ENCODE measurements around the gene SIN3B.
"Not testable (repeated sequence)": the region's sequence is repeated elsewhere in the genome, so short reads cannot be mapped to it uniquely, and the experiment has no call there.

Gene SIN3B

DNA sequence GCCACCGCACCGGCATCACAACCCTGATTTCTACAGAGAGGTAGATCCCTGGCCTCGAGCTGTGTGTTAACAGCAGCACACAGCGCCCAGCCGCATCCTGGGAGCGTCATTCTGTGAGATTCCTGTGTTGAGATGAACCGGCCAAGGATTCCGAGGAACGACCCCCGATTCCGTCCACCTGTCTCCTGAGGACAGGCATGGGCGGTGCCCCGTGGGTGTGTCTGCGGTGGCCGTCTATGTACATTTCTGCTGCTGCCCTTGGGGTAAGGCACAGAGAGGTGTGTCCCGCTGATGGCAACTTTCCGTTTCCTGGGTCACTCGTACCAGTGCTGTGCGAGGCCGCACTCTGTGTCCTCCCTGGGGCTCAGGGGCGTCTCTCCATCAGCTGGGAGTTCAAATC lies 43.5 kb downstream of the SIN3B start:
- DNase-seq, result no peak

DNA sequence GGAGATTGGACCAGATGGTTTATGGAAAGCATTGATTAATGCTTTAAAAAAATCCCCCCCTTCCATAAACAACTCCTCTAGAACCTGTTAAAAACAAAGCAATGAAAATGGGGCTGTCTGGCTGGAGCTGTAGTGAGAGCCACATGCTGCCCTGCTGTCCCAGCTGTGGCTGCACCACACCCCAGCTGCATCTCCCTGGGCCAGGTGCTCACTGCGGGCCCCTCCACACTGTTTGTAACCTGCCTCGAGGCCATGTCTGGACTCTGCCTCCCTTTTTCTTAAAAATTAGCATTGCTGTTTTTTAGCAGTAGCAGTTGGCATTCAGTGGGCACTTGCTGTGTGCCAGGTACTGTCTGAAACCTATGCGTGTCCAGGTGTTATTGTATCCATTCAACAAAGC lies 44.4 kb downstream of the SIN3B start:
- no peak for DNase-seq

DNA sequence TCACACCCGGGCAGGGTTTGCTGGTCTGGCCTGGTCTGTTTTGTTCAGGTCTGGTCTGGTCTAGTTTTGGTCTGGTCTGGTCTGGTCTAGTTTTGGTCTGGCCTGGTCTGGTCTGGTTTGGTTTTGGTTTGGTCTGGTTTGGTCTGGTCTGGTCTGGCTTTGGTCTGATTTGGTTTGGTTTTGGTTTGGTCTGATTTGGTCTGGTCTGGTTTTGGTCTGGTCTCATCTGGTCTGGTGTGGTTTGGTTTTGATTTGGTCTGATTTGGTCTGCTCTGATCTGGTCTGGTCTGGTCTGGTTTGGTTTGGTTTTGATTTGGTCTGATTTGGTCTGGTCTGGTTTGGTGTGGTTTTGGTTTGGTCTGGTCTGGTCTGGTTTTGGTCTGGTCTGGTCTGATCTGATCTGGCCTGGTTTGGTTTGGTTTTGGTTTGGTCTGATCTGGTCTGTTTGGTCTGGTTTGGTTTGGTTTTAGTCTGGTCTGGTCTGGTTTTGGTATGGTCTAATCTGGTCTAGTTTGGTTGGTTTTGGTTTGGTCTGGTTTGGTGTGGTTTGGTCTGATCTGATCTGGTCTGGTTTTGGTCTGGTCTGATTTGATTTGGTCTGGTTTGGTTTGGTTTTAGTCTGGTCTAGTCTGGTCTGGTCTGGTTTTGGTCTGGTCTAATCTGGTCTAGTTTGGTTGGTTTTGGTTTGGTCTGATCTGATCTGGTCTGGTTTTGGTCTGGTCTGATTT lies 45.2 kb downstream of the SIN3B start:
- DNase-seq, result no peak

DNA sequence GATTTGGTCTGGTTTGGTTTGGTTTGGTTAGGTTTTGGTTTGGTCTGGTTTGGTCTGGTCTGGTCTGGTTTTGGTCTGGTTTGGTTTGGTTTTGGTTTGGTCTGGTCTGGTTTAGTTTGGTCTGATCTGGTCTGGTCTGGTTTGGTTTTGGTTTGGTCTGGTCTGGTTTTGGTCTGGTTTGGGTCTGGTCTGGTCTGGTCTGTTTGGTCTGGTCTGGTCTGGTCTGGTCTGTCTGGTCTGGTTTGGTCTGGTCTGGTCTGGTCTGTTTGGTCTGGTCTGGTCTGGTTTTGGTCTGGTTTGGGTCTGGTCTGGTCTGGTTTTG lies 45.7 kb downstream of the SIN3B start:
- DNase-seq, result not testable (repeated sequence)

DNA sequence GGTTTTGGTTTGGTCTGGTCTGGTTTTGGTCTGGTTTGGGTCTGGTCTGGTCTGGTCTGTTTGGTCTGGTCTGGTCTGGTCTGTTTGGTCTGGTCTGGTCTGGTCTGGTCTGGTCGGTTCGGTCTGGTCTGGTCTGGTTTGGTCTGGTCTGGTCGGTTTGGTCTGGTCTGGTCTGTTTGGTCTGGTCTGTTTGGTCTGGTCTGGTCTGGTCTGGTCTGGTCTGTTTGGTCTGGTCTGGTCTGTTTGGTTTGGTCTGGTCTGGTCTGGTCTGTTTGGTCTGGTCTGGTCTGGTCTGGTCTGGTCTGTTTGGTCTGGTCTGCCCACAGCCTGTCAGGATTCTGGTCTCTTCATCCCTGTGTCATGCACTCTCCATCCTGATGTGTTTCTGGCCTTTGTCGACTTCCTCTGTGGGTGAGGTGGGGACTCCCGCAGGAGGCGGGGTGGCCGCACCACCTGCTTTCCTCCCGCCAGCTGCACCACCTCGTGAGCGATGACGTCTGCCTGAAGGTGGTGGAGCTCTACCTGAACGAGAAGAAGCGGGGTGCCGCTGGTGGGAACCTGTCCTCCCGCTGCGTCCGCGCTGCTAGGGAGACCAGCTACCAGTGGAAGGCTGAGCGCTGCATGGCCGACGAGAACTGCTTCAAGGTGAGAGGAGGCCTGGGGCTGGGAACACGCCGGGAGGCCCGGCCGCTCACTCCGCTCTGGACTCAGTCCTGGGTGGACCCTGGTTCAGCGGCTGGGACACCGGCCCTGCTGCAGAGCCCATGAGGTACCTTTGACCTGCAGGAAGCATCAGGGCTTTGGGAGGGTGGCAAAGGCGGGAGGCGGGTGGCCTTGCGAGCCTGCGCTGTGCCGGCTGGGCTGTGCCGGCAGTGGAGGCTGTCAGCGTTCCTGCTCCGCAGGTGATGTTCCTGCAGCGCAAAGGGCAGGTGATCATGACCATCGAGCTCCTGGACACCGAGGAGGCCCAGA lies 46.7 kb downstream of the SIN3B start:
- no peak for DNase-seq

DNA sequence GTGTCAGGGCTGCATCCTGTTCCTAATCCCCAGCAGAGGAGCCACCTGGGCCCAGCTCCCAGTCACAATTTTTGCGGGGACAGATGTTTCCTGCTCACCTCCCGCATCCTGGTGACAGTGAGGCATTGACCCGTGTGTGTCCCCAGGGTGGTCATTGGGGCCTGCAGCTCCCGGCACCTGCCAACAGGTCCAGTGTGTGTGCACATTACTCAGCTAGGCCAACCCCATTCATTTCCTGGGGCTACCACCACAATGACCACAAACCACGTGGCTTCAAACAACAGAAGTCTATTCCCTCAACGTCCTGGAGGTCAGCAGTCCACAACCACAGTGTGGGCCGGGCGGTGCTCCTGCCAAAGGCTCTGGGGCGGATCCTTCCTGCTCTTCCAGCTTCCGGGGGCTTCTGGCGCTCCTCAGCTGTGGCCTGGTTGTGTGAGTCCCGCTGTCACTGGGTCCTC lies 47.7 kb downstream of the SIN3B start:
- DNase-seq, result no peak

DNA sequence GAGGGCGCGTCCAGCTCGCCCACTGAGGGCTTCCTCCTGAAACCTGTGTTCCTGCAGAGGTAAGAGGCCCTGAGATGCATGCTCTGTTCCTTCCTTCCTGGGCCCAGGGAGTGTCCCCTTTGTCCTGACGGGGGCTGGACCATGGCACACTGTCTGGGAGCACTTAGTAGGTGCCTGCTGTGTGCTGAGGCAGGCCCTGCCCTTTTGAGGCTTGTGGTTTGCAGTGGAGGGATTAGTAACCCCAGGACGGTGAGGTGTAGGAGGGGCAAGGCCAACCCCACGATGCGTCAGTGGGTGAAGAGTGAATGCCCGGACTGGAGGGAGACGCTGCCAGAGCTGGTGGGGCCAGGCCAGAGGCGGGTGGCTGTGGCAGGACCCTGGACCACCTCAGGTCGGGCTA lies 48.4 kb downstream of the SIN3B start:
- DNase-seq, result no peak

DNA sequence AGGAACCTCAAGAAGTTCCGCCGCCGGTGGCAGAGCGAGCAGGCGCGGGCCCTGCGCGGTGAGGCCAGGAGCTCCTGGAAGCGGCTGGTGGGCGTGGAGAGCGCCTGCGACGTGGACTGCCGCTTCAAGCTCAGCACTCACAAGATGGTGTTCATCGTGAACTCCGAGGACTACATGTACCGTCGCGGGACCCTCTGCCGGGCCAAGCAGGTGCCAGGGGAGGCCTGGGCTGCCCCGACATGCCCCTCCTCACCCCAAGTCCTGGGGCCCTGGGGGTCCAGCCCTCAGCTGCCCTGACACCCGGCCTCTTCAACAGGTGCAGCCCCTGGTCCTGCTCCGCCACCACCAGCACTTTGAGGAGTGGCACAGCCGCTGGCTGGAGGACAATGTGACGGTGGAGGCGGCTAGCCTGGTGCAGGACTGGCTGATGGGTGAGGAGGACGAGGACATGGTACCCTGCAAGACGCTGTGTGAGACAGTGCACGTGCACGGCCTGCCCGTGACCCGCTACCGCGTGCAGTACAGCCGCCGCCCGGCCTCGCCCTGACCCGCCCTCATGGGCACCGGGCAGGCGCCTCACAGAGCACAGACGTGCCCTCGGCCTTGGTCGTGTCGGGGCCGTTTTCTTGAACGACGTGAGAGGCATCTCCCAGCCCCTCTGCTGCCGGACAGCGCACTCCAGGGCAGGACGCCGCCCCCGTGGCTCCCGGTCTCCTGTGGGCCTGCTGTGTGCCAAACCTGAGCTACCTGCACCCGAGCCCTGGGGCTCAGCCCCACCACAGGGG lies 49.2 kb downstream of the SIN3B start:
- DNase-seq, result no peak

DNA sequence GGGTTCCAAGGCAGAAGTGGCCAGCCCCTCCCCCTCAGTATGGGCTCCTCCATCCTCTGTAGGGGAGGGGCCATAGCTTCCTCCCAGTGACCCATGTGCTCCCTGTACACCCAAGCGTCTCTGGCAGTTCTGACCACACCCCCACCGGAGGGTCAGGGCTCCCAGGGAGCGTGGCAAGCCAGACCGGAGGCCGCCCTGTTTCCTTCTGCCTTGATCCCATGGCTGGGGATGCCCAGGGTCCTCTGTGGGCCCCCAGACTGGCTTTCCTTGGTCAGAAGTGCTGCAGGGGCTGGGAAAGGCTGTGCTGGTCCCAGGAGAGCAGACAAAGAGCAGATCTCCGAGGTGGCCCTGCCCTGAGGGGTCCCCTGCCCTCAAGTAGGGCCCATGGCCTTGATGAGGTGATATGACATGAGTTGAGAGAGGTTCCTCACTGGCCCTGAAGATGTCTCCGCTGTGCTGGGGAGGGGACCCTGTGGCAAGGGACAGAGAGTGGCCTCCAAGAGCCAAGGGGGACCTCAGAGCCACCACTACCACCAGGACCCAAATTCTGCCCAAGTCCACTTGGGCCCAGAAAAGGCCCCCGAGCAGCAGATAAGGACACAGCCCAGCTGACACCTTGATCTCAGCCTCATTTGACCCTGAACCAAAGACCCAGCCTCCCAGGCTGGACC lies 51.8 kb downstream of the SIN3B start:
- DNase-seq, result no peak

DNA sequence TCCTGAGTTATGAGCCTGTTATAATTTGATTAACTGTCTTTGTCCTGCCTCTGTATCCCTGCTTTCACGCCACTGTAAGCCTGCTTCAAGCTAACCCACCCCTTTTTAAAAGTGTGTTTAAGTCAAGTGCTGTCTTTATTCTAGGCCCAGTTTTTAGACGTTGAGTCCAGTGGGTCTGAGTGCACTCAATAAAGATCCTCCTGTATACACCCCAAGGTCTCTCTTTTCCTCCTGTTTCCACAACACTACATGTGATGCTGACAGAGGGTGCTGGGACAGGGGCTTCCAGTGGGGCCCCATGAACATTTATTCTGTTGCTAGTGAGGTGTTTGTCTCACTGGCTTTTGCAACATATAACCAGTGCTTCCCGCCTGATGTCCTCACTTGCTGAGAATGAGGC lies 52.9 kb downstream of the SIN3B start:
- no peak for DNase-seq

DNA sequence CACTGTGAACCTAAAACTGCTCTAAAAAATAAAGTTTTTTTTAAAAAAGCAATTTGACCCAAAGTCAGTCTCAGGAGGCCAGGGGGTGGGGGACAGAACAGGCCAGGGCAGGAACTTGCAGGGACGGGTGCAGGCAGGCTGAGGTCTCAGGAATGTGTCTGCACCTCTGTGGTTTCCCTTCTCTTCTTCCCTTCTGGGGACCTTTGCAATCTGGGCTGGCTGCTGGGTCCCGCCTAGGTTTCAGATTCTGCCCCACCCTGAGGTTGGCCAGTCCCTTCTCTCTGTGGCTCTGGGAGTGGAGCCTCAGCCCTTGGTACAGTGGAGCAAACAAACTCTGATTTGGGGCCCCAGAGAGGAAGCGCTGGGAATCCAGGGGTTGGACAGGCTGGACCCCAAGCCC lies 54.3 kb downstream of the SIN3B start:
- DNase-seq, result no peak

DNA sequence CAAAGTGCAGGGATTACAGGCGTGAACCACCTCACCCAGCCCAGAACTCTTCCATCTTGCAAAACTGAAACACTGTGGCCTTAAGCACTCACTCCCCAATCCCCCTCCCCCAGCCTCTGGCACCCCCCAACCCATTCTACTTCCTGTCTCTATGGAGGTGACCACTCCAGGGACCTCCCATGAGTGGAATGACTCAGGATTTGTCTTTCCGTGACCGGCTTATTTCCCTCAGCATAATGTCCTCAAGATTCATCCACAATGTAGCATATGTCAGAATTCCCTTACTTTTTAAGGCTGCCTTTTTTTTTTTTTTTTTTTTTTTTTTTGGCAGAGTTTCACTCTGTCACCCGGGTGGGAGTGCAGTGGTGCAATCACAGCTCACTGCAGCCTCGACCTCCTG lies 56.0 kb downstream of the SIN3B start:
- DNase-seq, result no peak

DNA sequence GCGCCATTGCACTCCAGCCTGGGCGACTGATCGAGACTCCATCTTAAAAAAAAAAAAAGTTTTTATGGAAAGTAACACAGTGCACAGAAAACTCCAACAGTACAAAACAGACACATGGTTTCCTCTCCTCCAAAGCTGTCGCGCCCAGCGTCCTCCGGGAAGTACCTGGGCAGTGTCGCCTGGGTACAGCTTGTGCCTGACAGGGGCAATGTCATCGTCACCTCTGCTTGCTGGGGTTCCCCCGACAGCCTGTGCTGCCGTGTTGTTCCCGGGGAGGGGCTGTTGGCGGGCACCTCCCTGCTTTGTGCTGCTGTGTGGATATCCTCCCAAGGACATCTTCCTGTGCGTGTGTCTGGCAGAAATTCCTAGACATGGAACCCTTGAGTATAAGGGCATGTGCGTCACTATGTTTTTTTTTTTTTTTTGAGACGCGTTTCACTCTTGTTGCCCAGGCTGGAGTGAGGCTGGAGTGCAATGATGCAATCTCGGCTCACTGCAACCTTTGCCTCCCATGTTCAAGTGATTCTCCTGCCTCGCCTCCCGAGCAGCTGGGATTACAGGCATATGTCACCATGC lies 57.2 kb downstream of the SIN3B start:
- no peak for DNase-seq

DNA sequence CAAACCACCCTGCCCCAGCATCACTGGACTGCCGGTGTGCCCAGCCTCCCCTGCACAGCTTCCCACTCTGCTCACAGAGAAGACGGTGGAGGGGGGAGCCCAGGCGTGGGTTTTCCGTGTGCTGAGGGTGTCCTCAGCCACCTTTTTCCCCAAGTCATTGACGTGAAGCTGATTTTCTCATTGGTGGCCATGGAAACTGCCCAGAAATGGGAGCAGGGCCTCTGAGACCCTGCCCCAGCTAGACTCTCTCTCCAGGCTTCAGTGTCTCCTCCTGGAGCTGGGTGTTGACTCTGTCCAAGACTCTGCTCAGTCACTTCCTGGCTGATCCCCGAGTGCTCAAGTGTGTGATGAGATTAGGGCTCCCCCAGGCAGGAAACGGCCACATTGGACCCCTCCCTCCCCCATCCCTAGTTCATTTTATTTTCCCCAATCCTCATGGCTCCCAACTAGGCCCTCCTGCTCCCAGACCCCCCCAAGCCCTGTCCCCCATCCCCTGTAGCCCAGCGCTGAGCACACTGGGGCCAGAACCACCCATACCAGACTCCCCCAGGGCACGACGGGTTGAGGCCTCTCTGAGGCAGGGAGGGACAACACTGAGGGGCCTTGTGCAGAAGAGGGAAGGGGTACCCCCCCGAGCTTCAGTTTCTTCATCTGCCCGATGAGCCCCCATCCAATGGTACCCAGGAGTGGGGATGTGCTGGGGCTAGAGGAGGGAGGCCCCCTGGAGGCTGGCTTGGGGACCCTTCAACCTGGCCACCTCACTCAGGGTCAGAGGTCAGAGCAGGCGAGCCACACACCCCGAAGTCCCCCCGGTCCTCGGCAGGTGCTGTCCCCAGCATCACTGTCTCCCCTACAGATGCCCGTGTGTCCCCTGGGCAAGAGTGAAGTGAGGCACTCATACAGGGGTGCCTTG lies 58.4 kb downstream of the SIN3B start:
- DNase-seq, result no peak

DNA sequence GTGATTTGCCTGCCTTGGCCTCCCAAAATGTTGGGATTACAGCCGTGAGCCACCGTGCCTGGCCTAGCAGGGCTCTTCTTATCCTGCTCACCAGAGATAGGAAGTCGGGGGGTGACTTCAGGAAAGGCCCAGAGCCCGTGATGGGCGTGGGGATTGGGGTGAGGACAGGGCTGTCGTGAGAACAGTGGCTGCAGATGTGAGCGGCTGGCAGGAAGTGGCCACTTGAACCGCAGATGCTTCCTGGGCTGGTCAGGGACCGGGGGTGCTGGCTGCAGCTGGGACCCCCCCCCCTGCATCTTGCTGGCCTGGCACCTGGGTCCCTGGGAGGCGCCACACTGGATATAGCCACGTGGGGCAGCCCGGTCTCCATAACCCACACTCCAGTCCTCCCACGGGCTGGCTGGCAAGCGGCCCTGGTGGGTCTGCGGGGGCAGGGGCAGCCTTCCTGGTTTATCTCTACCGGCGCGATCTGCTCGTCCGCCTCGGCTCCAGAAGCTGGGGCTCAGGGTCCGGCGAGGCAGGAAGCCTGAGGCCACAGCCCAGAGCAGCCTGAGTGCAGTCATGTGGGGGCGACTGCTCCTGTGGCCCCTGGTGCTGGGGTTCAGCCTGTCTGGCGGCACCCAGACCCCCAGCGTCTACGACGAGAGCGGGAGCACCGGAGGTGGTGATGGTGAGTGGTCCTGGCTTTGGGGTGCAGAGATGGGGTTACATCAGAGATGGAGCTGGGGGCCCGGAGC lies 59.6 kb downstream of the SIN3B start, which contains the start of gene F2RL3:
Gene F2RL3, plus strand, starts transcription at position 371 of the 737 bp plus-strand sequence. Its CDS starts 191 bp downstream, at position 562.
- no peak for DNase-seq

DNA sequence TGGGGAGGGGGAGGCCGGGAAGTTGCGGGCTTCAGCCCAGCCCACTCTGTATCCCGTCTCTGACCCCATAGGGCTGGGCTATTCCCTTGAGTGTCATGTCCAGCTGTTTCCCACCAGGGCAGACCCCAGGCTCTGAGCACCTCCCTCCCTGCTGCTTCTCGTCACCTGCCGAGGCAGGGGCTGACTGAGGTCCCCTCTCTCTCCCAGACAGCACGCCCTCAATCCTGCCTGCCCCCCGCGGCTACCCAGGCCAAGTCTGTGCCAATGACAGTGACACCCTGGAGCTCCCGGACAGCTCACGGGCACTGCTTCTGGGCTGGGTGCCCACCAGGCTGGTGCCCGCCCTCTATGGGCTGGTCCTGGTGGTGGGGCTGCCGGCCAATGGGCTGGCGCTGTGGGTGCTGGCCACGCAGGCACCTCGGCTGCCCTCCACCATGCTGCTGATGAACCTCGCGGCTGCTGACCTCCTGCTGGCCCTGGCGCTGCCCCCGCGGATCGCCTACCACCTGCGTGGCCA lies 60.2 kb downstream of the SIN3B start:
- no peak for DNase-seq

DNA sequence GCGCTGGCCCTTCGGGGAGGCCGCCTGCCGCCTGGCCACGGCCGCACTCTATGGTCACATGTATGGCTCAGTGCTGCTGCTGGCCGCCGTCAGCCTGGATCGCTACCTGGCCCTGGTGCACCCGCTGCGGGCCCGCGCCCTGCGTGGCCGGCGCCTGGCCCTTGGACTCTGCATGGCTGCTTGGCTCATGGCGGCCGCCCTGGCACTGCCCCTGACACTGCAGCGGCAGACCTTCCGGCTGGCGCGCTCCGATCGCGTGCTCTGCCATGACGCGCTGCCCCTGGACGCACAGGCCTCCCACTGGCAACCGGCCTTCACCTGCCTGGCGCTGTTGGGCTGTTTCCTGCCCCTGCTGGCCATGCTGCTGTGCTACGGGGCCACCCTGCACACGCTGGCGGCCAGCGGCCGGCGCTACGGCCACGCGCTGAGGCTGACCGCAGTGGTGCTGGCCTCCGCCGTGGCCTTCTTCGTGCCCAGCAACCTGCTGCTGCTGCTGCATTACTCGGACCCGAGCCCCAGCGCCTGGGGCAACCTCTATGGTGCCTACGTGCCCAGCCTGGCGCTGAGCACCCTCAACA lies 60.8 kb downstream of the SIN3B start:
- no peak for DNase-seq

DNA sequence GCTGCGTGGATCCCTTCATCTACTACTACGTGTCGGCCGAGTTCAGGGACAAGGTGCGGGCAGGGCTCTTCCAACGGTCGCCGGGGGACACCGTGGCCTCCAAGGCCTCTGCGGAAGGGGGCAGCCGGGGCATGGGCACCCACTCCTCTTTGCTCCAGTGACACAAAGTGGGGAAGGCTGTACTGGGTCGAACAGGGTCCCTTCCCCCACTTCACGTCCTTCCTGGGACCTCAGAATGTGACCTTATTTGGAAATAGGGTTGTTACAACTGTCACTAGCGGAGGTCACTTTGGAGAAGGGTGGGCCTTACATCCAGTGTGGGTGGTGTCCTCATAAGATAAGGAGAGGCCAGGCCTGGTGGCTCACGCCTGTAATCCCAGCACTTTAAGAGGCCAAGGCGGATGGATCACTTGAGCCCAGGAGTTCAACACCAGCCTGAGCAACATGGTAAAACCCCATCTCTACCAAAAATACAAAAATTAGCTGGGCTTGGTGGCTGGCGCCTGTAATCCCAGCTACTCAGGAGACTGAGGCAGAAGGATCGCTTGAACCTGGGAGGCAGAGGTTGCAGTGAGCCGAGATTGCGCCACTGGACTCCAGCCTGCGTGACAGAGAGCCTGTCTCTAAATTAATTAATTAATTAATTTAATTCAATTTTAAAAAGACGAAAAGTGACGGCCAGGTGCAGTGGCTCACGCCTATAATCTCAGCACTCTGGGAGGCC lies 61.4 kb downstream of the SIN3B start:
- no peak for DNase-seq
